HG02884 (cell line): ENCODE measurements around the gene TULP4.
"Not testable (repeated sequence)": the region's sequence is repeated elsewhere in the genome, so short reads cannot be mapped to it uniquely, and the experiment has no call there.

Source experiments
- ATAC-seq: cut with Tn5 transposase; IDR thresholded peaks from one replicate; pipeline ENCODE4 v1.9.1; 2021; ENCODE audit warnings: mild to moderate bottlenecking, moderate library complexity; ENCODE audit not compliant: unreplicated experiment

TULP4 gene

DNA sequence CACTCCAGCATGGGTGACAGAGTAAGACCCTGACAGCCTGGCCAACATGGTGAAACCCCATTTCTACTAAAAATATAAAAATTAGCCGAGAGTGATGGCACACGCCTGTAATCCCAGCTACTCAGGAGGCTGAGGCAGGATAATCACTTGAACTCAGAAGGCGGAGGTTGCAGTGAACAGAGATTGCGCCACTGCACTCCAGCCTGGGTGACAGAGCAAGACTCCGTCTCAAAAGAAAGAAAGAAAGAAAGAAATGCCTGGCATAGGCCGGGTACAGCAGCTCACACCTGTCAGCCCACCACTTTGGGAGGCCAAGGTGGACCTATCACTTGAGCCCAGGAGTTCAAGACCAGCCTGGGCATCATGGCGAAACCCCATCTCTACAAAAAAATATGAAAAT, 208.7 kb downstream of the TULP4 start:
- ATAC-seq = not testable (repeated sequence)

- no peak for ATAC-seq
Measured at GRCh38 chr6:158521759-158522158, 209.5 kb downstream of the TULP4 start.

- no peak for ATAC-seq
Measured at GRCh38 chr6:158522616-158523015, 210.4 kb downstream of the TULP4 start.

DNA sequence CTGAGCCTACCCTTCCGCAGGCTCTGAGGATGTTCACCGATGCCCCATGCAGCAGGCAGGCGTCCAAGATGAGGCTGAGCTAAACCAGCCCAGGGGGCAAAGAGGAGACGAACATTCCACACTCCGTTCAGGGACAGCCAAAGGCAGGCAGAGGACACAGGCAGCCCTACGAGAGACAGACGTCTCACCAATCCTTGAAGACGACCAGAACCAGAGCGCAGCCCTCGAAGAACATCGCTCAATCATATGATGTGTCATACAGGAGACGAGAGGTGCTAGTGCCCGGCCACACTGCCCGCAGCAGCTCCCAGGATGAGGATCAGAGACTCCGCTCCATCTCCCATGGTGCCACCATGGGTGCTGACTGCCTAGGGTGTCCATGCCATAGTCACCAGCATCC, 212.0 kb downstream of the TULP4 start:
- no peak for ATAC-seq

DNA sequence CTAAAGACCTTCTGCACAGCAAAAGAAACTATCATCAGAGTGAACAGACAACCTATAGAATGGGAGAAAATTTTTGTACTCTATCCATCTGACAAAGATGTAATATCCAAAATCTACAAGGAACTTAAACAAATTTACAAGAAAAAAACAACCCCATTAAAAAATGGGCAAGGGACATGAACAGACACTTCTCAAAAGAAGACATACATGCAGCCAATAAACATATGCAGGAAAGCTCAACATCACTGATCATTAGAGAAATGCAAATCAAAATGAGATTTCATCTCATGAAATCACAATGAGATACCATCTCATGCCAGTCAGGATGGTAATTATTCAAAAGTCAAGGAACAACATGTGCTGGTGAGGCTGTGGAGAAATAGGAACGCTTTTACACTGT, 215.6 kb downstream of the TULP4 start:
- ATAC-seq = not testable (repeated sequence)

GRCh38 chr6:158528826-158529225, 216.6 kb downstream of the TULP4 start:
- no peak for ATAC-seq

DNA sequence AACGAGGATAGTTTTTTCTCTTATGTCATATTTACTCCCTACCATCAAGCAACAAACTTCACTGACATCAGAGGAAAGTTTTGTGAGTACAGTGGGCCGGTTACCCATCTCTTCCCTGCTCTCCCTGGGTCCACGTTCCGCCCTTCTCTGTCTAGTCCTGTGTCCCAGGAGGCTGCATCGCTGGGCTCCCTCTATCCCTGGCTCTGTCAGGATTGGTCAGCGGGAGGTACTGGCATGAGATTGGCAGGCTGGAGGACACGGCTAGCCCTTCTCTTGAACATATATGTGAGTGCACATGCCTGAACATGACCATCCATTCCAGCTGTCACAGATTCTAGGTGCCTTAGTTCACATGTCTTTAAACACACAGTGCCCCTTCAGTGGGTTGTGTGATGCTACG, 217.4 kb downstream of the TULP4 start:
- no peak for ATAC-seq

DNA sequence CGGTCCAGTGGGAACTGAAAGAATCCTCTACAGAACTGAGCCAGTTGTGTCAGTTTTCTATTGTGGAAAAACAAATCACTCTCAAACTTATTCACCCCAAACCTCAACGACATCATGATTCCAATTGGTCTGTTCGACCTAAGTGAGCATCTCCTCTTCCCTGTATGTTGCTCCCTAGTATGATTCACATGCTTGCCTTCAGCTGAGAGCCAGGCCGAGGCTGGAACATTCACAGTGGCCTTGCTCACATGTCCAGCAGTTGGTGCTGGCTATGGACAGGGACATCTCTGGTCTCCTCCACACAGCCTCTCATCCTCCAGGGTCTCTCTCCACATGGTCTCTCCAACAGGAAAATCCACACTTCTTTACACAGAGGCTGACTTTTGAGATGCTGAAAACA, 219.3 kb downstream of the TULP4 start:
- ATAC-seq = no peak

DNA sequence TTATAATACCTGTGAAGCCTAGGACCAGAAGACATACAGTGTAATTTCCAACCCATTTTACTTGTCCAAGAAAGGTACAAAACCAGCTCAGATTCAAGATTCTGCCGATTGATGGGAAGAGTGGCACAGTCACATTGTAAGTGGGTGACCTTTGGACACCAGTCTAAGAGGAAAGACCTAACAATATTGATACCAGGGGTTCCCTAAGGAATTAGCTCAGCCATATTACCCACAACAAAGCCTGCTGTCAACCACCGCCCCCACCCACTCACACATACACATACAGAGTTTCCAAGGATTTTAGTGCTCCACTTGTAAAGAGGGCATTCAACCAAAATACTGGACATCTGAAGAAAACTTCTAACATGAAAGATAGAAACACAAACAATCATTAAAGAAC, 219.7 kb downstream of the TULP4 start:
- no peak for ATAC-seq

- ATAC-seq = no peak
Measured at GRCh38 chr6:158536084-158536890, 224.0 kb downstream of the TULP4 start.

- no peak for ATAC-seq
Measured at GRCh38 chr6:158536891-158537798, 224.9 kb downstream of the TULP4 start.

- ATAC-seq = no peak
Measured at GRCh38 chr6:158538741-158539140, 226.5 kb downstream of the TULP4 start.

DNA sequence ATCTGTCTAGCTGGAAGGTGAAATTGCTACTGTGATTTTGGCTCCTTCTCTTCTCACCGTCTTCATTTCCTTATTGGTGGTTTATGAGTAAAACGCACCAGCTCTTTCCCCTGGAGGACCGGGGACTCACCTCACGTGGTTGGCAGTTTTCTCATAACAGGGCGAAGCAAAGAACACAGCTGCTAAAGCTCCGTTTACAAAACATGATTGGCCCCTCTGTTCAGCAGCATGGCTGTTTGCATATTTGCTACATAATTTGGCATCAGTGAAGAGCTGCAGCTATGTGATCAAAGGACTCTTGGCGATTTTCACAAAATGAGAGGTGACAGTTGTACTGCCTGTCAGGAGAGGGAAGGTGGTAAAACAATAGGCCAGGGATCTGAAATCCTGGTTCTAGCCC, 227.1 kb downstream of the TULP4 start:
- ATAC-seq = no peak

- no peak for ATAC-seq
Measured at GRCh38 chr6:158539881-158540280, 227.6 kb downstream of the TULP4 start.

GRCh38 chr6:158543606-158544185, 231.4 kb downstream of the TULP4 start:
- no peak for ATAC-seq

DNA sequence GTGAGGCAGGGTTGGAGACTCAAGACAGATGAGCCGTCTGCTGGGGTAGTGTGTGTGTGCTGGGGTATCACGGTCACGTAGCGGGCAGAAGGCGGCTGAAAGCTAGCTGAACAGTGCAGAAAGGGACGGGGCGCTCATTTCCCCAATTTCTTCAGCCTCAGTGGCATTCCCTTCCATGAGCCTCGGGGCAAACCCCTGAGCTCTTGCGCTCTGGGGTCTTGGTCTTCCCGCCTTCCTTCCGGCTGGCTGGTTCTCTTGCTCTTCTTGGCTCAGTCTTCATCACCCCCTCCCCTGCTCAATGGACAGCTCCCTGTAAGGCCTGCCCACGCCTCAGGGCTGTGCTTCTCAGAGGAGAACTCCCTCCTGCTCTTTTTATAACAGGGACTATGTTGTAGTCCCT, 232.2 kb downstream of the TULP4 start:
- ATAC-seq = no peak

DNA sequence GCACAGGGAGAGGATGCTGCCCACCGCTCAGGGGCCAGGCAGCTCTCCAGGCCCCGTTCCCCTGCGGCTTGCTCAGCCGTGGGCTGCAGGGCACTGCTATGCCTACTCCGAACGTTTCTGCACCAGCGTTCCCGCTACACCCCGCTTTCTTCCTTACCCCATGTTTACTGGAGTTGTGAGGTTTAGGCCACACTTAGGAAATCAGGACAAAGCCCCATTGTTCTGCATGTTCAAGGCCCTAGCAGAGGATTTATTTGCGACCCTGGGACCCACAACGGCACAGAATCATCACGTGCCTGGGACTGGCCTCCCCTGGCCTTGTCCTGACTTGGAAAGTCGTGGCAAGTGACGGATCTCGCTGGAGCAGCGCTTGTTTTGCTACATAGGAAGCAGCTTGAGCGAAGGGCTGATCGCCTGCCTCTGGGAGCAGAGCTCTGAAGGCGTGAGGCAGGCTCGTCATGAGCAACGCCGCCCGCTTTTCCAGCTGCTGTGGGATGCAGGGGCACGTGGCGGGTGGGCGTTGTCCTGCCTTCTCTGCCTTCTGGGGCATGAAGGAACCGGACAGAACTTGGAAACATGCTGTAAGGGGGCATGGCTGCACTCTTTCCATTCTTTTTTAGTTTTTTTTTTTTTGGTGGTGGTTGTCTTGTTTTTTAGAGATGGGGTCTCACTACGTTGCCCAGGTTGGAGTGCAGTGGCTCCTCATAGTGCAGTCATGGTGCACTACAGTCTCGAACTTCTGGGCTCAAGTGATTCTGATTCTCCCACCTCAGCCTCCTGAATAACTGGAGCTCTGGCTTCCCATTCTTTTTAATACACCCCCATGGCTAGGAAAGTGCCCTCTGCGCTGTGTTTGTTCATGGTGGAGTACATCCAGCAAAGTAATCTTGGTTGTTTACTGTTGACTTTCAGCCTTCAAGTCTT, 233.0 kb downstream of the TULP4 start:
- no peak for ATAC-seq

- no peak for ATAC-seq
Measured at GRCh38 chr6:158548418-158549161, 236.3 kb downstream of the TULP4 start.

- ATAC-seq = no peak
Measured at GRCh38 chr6:158552055-158552795, 240.0 kb downstream of the TULP4 start.
